H9 (cell line): ENCODE measurements around the gene DPP6. TPM values are rescaled to one million over a fixed set of nuclear protein-coding genes. Genes with fewer than 3 reads are reported as not detected.

Experiments
- DNase-seq: peaks from one replicate; pipeline ENCODE4 v3.0.0-alpha.2; 2017
- H2AFZ ChIP-seq: one replicate; pipeline ENCODE4 v1.6.1; 2013; ENCODE audit warnings: mild to moderate bottlenecking, low read length, control low read depth, moderate library complexity
- H2AK5ac ChIP-seq: 2 replicates; pipeline ENCODE4 v1.6.1; 2013; ENCODE audit warnings: low read length, control low read depth, mixed read lengths; ENCODE audit not compliant: insufficient read length
- H2BK120ac ChIP-seq: one replicate; pipeline ENCODE4 v1.6.1; 2013; ENCODE audit warnings: low read depth, mild to moderate bottlenecking, low read length, control low read depth, inconsistent platforms; ENCODE audit not compliant: poor library complexity, severe bottlenecking
- H2BK12ac ChIP-seq: 2 replicates; pipeline ENCODE4 v1.6.1; 2013; ENCODE audit warnings: low read length, control low read depth, mixed read lengths, low read depth; ENCODE audit not compliant: insufficient read length
- H2BK15ac ChIP-seq: 2 replicates; pipeline ENCODE4 v1.6.1; 2013; ENCODE audit warnings: low read depth, low read length, control low read depth
- H2BK20ac ChIP-seq: one replicate; pipeline ENCODE4 v1.6.1; 2013; ENCODE audit warnings: low read depth, mild to moderate bottlenecking, low read length, control low read depth, inconsistent platforms; ENCODE audit not compliant: poor library complexity, severe bottlenecking
- H2BK5ac ChIP-seq: 2 replicates; pipeline ENCODE4 v1.6.1; 2013; ENCODE audit warnings: low read length, control low read depth, mixed read lengths; ENCODE audit not compliant: insufficient read length
- H3K14ac ChIP-seq: 2 replicates; pipeline ENCODE4 v1.6.1; 2013; ENCODE audit warnings: low read length, control low read depth; ENCODE audit not compliant: insufficient read depth
- H3K18ac ChIP-seq: 2 replicates; pipeline ENCODE4 v1.6.1; 2013; ENCODE audit warnings: low read depth, mild to moderate bottlenecking, mixed read lengths, low read length, control low read depth; ENCODE audit not compliant: insufficient read length
- H3K23ac ChIP-seq: 2 replicates; pipeline ENCODE4 v1.6.1; 2013; ENCODE audit warnings: low read length, control low read depth, mixed read lengths, low read depth; ENCODE audit not compliant: insufficient read length
- H3K23me2 ChIP-seq: 2 replicates; pipeline ENCODE4 v1.6.1; 2013; ENCODE audit warnings: low read depth, mild to moderate bottlenecking, mixed read lengths, low read length, control low read depth; ENCODE audit not compliant: insufficient read length, poor library complexity, severe bottlenecking
- H3K27ac ChIP-seq: 2 replicates; pipeline ENCODE4 v1.5.1; 2013; ENCODE audit warnings: low read length, control low read depth, mixed read lengths, low read depth; ENCODE audit not compliant: insufficient read length
- H3K27me3 ChIP-seq: 2 replicates; pipeline ENCODE4 v1.6.1; 2013; ENCODE audit warnings: low read length, control low read depth, inconsistent platforms; ENCODE audit not compliant: insufficient read depth
- H3K4ac ChIP-seq: 2 replicates; pipeline ENCODE4 v1.6.1; 2013; ENCODE audit warnings: low read depth, mild to moderate bottlenecking, control low read depth, inconsistent platforms, low read length, moderate library complexity
- H3K4me1 ChIP-seq: 2 replicates; pipeline ENCODE4 v1.6.1; 2013; ENCODE audit warnings: low read length, control low read depth, inconsistent platforms; ENCODE audit not compliant: insufficient read depth
- H3K4me2 ChIP-seq: 2 replicates; pipeline ENCODE4 v1.6.1; 2013; ENCODE audit warnings: low read length, control low read depth, mixed read lengths; ENCODE audit not compliant: insufficient read length, insufficient read depth
- H3K56ac ChIP-seq: 2 replicates; pipeline ENCODE4 v1.6.1; 2013; ENCODE audit warnings: low read depth, mild to moderate bottlenecking, mixed read lengths, low read length, control low read depth; ENCODE audit not compliant: insufficient read length
- H3K79me1 ChIP-seq: 2 replicates; pipeline ENCODE4 v1.6.1; 2013; ENCODE audit warnings: low read depth, mild to moderate bottlenecking, moderate library complexity, low read length, control low read depth, inconsistent platforms; ENCODE audit not compliant: insufficient read depth, poor library complexity, severe bottlenecking
- H3K79me2 ChIP-seq: 2 replicates; pipeline ENCODE4 v1.6.1; 2013; ENCODE audit warnings: low read length, control low read depth, inconsistent platforms; ENCODE audit not compliant: insufficient read depth
- H3K9ac ChIP-seq: 2 replicates; pipeline ENCODE4 v1.6.1; 2013; ENCODE audit warnings: low read length, control low read depth, mixed read lengths; ENCODE audit not compliant: insufficient read length; ENCODE audit errors: extremely low read depth
- H3K9me3 ChIP-seq: one replicate; pipeline ENCODE4 v1.6.1; 2013; ENCODE audit warnings: low read depth, low read length, inconsistent platforms; ENCODE audit not compliant: control insufficient read depth
- H3T11ph ChIP-seq: one replicate; pipeline ENCODE4 v1.6.1; 2013; ENCODE audit warnings: mild to moderate bottlenecking, low read length, control low read depth, inconsistent platforms
- H4K20me1 ChIP-seq: one replicate; pipeline ENCODE4 v1.6.1; 2013; ENCODE audit not compliant: control insufficient read depth, insufficient read length, insufficient read depth
- H4K5ac ChIP-seq: 2 replicates; pipeline ENCODE4 v1.6.1; 2013; ENCODE audit warnings: low read depth, mild to moderate bottlenecking, mixed read lengths, low read length, control low read depth; ENCODE audit not compliant: insufficient read length
- H4K8ac ChIP-seq: replicated peaks from 2 replicates; pipeline ENCODE4 v1.6.1; 2013; ENCODE audit warnings: low read length, control low read depth, mixed read lengths, low read depth; ENCODE audit not compliant: insufficient read length
- H4K91ac ChIP-seq: 2 replicates; pipeline ENCODE4 v1.6.1; 2013; ENCODE audit warnings: low read depth, mild to moderate bottlenecking, moderate library complexity, mixed read lengths, low read length, control low read depth; ENCODE audit not compliant: insufficient read length
- H3K27ac Mint-ChIP-seq, 3 experiments: 2 replicates in 2 of 3; 3 replicates in 1 of 3; pipeline ENCODE4 v1.8.0; 2020 to 2021; ENCODE audit warnings: mixed read lengths in 3 of 3, mild to moderate bottlenecking in 1 of 3, moderate library complexity in 1 of 3
- H3K27me3 Mint-ChIP-seq: 2 replicates; pipeline ENCODE4 v1.8.0; 2021; ENCODE audit warnings: low read depth, mild to moderate bottlenecking, moderate library complexity, mixed read lengths
- H3K36me3 Mint-ChIP-seq, 3 experiments: 2 replicates in 2 of 3; 3 replicates in 1 of 3; pipeline ENCODE4 v1.8.0; 2020 to 2021; ENCODE audit warnings: low read depth in 3 of 3, mixed read lengths in 3 of 3; ENCODE audit not compliant: insufficient read depth in 1 of 3
- H3K4me1 Mint-ChIP-seq, 2 experiments: 2 replicates each; pipeline ENCODE4 v1.8.0; 2020; ENCODE audit warnings: mixed read lengths in 2 of 2
- H3K4me3 Mint-ChIP-seq, 2 experiments: 2 replicates in 1 of 2; 3 replicates in 1 of 2; pipeline ENCODE4 v1.8.0; 2020 to 2021; ENCODE audit warnings: mild to moderate bottlenecking in 2 of 2, mixed read lengths in 2 of 2, moderate library complexity in 1 of 2
- H3K9me3 Mint-ChIP-seq, 2 experiments: 2 replicates in 1 of 2; 3 replicates in 1 of 2; pipeline ENCODE4 v1.8.0; 2020; ENCODE audit warnings: mild to moderate bottlenecking in 2 of 2, mixed read lengths in 2 of 2, moderate library complexity in 1 of 2
- CTCF ChIP-seq: fragments of 200-600 bp; sonication (generic); conservative IDR thresholded peaks from 3 replicates; pipeline ENCODE4 v1.8.0; 2021; ENCODE audit warnings: antibody characterized with exemption, mild to moderate bottlenecking
- WGBS: extraction: QIAGEN DNeasy Blood & Tissue Kit; methylation state at CpG from one replicate; pipeline ENCODE4 v1.1.7; 2013; ENCODE audit warnings: missing lambda C conversion rate, low lambda C conversion rate, mixed read lengths; ENCODE audit not compliant: insufficient read length; ENCODE audit errors: extremely low coverage; 5-methylcytosine and 5-hydroxymethylcytosine counted together
- total RNA-seq: library from RNA; stranded (reverse); gene quantifications from 2 replicates; pipeline ENCODE4 v1.2.1, GENCODE V29; 2021

DPP6 gene
- total RNA-seq, 1 experiment from 2014 or later, result 4.5 TPM

DNA sequence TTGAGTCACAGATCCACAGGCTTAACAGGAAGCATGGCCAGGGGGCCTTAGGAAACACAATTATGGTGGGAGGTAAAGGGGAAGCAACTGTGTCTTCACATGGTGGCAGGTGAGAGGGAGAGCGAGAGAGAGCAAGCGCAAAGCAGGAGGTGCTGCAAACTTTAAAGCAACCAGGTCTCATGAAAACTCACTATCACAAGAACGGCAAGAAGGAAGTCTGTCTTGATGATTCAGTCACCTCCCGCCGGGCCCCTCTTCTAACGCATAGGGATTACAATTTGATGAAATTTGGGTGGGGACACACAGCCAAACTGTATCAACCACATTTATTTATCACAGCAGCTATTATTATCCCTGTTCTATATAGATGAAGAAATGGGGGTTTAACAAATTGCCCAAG lies 201.6 kb downstream of the DPP6 start:
- H3K4me2 ChIP-seq, result no peak overlapping the region
- H3K18ac ChIP-seq, result no peak overlapping the region
- no peak overlapping the region for H2BK120ac ChIP-seq
- no peaks in the 10 kb centered on the region for H3K79me2 ChIP-seq
- peaks cover 11% of the 10 kb centered on the region; the same call in 1 of the 2 replicates for H3K4me1 ChIP-seq
- no peak overlapping the region for H2BK20ac ChIP-seq
- H3K14ac ChIP-seq, result no peak overlapping the region
- H3K56ac ChIP-seq, result no peak overlapping the region
- H3T11ph ChIP-seq, result no peak overlapping the region
- no peaks in the 10 kb centered on the region for H4K20me1 ChIP-seq
- no peaks in the 10 kb centered on the region for H3K27me3 ChIP-seq
- no peaks in the 10 kb centered on the region for H3K79me1 ChIP-seq
- no peak overlapping the region for H3K23ac ChIP-seq
- peaks cover 2% of the 10 kb centered on the region for H3K23me2 ChIP-seq
- H4K8ac ChIP-seq, result no peak overlapping the region
- H2BK15ac ChIP-seq, result no peak overlapping the region
- no CpG with 5 or more reads among the region's 6 CpGs for WGBS
- H3K9ac ChIP-seq, result no peak overlapping the region
- H2BK5ac ChIP-seq, result no peak overlapping the region
- H2BK12ac ChIP-seq, result no peak overlapping the region
- no peaks in the 10 kb centered on the region for H3K9me3 ChIP-seq
- H2AFZ ChIP-seq, result no peak overlapping the region
- H3K4ac ChIP-seq, result no peak overlapping the region
- no peak overlapping the region for H3K27ac ChIP-seq
- no peak overlapping the region for H4K5ac ChIP-seq
- Mint-ChIP-seq H3K36me3 (no peaks in the 10 kb centered on the region; a peak in 1 of 7 replicates), H3K4me3 (no peak overlapping the region), H3K27ac (peak overlapping the region in 1 of 3 experiments; percentile 54; a peak in 1 of 7 replicates), H3K9me3 (peaks cover 9 to 12% of the 10 kb centered on the region in 2 experiments; a peak in 2 of 5 replicates), H3K4me1 (peaks cover 26 to 36% of the 10 kb centered on the region in 2 experiments), H3K27me3 (no peaks in the 10 kb centered on the region)
- H4K91ac ChIP-seq, result no peak overlapping the region
- TF ChIP-seq CTCF, result no peak
- peak; percentile 30 for DNase-seq
- H2AK5ac ChIP-seq, result no peak overlapping the region
